Urothelium cell line (cell line): ENCODE data around the gene DIAPH3.

Source experiments
- DNase-seq: peaks from one replicate; pipeline ENCODE4 v3.0.0; 2011; ENCODE audit warnings: low spot score, mixed read lengths
- FAIRE-seq: peaks from 2 replicates; lab custom pipeline; 2011; peaks lifted over from hg19 to GRCh38; lab: Jason Lieb, UNC

Gene DIAPH3

GRCh38 chr13:60162096-60162495, 1.6 kb downstream of the DIAPH3 start:
- no peak for FAIRE-seq
- DNase-seq = no peak

DNA sequence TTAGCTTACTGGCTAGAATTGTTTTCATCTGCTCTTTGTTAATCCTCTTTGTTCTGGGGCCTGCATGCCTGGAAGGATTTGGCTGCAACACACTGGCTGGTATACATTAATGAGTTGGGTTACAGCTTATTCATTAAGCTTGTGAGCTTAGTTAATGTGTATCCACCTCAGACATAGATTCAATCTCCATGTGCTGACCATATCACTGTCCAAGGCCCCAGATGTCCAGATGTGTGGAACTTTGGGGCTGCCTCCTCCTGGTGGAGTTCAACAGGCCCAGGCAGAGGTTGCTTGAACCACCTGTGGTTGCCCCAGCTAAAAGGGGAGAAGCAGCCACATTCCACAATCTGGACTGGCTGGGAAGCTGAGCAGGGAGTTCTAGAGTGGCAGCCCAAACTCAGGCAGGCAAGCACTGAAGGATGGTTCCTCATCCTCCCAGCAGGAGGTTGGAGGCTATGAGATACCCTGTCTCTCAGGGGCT, 5.4 kb downstream of the DIAPH3 start:
- DNase-seq = no peak
- no peak for FAIRE-seq

GRCh38 chr13:60155978-60156377, 7.8 kb downstream of the DIAPH3 start:
- FAIRE-seq = no peak
- DNase-seq = no peak

- FAIRE-seq (no peak), DNase-seq (no peak)
Measured at GRCh38 chr13:60152904-60153303, 10.8 kb downstream of the DIAPH3 start.

DNA sequence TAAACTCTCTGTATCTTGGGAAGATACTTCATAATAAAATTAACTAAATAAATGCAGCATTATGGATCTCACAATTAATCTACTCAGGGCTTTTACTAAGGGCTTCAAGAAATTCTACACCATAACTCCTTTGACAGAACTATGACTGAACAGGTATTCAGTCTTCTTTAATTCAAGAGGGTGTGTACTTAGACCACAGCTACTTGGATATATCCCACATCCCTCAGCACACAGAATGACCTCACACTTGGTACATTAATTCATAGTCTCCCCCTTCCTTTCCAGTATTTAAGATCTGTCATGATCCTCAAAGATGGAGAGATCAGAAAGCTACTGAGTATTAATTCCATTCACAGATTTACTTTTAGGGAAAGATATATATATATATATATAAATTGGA, 11.6 kb downstream of the DIAPH3 start:
- DNase-seq (no peak), FAIRE-seq (no peak)

DNA sequence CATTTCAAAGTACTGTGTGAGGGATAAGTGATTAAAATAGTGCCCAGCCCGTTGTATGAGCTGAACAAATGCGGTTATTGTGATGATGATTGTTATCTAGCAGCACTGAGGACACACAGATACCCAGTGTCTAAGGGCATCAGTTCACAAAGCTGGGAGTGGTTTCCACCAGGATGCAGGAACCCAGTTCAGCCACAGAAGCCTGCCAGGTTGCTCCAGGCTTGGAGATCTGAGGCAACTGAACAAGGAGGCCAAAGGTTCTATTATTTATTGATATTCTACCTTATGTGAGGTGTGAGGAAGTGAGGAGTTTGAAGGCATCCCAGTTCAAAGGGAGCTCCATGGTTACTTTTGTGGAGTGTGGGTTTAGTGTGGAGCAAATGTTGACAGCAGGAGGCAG, 13.2 kb downstream of the DIAPH3 start:
- FAIRE-seq (no peak), DNase-seq (no peak)

DNA sequence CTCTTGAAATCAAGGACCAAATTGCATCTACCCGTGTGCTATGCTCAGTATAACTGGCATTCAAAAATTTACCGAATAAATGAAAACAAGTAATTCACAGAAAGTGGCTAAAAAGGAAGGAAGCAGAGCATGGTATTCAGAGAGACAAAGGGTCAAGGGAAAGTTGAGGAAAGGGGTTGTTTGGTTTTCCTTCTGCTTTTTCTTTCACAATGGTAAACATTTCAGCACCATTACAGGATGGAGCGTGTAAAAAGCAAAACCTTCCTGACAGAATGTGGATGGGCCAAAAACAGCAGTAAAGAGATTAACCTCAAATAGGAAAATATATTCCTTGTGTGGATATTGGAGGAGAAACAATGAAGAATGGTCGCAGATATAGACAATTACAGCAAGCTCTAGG, 14.8 kb downstream of the DIAPH3 start:
- DNase-seq (no peak), FAIRE-seq (no peak)

GRCh38 chr13:60147361-60147760, 16.4 kb downstream of the DIAPH3 start:
- DNase-seq (no peak), FAIRE-seq (no peak)

- FAIRE-seq (no peak), DNase-seq (no peak)
Measured at GRCh38 chr13:60146471-60146870, 17.3 kb downstream of the DIAPH3 start.

DNA sequence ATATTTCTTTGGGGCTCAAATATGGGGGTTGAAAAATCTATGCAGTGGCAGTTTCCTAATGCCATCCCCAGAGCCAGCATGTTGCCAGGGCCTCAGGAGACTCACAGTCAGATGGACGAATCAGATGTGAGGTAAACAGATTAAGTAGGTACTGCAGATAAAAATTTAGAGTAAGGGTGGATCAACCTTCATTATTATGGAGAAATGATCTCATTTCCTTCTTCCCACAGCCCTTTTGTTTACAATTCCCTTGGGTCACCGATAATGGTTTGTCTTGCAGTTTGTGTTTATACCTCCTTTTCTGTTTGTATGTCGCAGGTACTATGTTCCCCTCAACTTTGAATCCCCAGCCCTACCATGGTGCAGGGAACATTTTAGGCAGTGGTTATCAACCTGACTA, 20.0 kb downstream of the DIAPH3 start:
- FAIRE-seq = no peak
- DNase-seq = no peak

DNA sequence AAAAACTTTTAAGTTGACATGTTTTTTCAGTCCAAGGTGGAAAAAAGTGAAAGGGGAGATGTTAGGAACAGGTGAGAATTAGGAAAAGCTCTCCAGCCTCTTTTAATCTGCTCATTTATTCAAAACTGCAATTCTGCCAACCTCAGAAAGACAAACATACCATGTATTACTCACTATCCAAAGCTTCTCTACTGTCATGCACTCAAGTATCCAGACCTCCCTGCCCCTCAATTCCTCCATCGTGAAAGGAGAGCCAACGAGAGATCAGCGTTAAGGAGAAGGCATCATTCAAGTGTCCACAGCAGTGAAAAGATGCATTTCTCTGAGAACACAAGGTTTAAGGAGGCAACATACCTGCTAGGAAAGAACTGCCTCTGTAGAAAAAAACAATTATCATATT, 24.5 kb downstream of the DIAPH3 start:
- DNase-seq = no peak
- no peak for FAIRE-seq

GRCh38 chr13:60138674-60139073, 25.1 kb downstream of the DIAPH3 start:
- FAIRE-seq (no peak), DNase-seq (no peak)

GRCh38 chr13:60137911-60138560, 25.7 kb downstream of the DIAPH3 start:
- FAIRE-seq (no peak), DNase-seq (no peak)

- FAIRE-seq = no peak
- DNase-seq = no peak
Measured at GRCh38 chr13:60135344-60135743, 28.4 kb downstream of the DIAPH3 start.

DNA sequence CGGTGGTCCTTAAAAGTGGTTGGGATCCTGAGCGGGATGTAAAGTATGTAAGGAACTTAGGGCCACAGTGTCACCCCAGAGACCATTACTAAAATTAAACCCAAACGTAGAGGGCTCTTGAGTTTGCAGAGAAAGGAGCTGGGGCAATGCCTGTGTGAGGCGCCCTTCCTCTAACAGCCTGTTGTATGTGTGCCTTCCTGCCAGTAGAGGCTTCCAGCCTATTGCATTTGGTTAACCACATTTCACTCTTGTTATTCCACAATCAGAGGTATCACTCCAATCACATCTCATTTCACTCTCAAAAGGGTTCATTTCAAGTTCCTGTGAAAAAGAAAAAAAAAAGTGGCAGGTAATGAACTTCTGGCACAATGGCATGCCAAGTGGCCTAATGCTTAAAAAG, 29.4 kb downstream of the DIAPH3 start:
- no peak for DNase-seq
- no peak for FAIRE-seq

GRCh38 chr13:60121337-60121687, 42.4 kb downstream of the DIAPH3 start:
- FAIRE-seq (no peak), DNase-seq (no peak)

DNA sequence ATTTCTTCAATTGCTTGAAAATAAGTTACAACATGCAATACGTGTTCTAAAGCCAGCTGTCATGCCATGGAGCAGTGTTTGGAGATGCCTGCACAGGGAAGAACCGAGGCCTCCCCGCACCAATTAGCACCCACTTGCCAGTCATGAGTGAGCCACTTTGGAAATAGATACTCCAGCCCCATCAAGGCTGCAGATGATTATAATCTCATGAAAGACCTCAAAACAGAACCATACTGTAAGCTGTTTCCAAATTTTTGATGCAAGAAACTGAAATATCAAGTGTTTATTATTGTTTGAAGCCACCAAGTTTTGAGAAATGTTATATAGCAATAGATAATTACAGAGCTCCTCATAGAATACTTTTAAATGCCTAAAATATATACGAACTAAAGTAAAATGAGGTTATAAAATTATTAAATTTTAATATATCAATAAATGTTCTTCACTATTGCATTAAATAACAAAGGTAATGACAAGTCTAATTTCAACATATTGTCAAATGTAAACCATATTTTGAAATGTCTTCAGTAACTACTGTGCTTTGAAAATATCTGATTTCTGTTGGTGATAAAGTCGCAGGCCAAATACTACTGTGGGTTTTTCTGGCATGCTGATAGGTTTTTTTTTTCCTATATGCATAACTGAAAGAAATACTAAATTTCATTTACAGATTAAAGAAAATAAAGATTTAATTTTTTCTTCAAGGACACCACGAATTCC, 43.0 kb downstream of the DIAPH3 start:
- DNase-seq (no peak), FAIRE-seq (no peak)

DNA sequence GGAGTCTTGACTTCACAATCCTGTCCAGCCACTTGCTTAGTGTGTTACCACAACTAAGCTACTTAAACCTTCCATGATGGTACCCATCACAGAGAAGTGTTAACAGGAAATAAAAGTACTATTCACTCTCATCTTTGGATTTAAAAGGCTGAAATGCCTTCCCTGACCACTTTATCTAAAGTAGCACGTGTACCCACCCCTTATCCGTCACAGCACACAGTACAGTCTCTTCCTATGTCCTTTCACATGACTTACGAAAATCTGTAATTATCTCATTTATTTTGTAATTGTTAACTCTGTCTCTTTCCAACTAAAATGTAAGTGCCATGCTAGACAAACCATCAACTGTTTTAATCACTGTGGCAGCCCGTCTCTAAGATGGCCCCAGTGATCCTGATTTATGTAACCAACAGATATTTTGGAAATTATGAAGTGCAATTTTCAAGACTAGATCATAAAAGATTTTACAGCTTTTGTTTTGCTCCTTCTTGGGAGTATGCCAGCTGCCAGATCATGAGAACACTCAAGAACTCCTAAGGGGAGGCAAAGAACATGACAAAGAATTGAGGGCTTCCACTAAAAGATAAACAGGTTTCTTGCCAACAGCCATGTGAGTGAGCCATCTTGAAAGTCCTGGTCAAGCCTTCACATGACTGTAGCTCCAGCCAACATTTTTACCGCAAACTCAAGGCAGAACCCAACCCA, 44.9 kb downstream of the DIAPH3 start:
- DNase-seq (no peak), FAIRE-seq (no peak)

DNA sequence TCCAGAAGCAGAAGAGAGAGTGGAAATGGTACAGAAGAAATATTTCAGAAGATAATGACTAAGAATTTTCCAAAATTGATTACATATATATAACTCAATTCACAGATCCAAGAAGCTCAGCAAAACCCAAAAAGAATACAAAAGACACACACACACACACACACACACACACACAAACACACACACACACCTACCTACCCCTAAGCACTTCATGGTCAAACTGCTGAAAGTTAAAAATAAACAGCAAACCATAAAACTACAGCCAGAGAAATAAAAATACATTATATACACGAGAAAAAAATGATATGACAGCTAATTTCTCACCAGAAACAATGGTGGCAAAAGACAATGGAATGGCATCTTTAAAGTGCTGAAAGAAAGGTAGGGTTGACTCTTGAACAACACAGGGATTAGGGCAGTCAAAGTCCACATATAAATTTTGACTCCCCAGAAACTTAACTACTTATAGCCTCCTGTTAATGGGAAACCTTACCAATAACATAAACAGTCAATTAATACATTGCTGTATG, 49.2 kb downstream of the DIAPH3 start:
- no peak for FAIRE-seq
- DNase-seq = no peak

GRCh38 chr13:60112771-60113170, 51.0 kb downstream of the DIAPH3 start:
- FAIRE-seq (no peak), DNase-seq (no peak)

DNA sequence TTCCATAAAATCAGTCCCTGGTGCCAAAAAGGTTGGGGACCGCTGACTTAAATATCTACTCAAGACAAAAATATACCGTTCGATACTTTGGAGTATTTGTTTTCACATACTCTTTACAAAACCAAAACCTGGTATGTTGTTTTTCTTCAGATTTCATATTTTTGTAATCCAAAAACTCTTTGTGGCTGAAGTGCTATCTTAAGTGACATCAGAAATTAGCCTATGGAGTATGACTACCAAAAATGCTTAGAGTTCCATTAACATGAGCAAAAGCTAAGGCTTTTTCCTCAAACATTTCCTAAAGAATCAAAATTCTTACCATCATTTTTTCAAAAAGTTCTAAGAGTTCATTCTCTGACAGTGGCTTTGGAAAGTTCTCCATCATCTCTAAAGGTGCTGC, 52.0 kb downstream of the DIAPH3 start:
- FAIRE-seq (no peak), DNase-seq (no peak)

GRCh38 chr13:60109285-60109684, 54.4 kb downstream of the DIAPH3 start:
- DNase-seq (no peak), FAIRE-seq (no peak)
